DND-41 (cell line): ENCODE measurements around the gene SDK2.

Source experiments
- EZH2 ChIP-seq: IDR thresholded peaks from 3 replicates; pipeline ENCODE4 v1.6.1; 2012; ENCODE audit warnings: borderline replicate concordance, low read depth, mild to moderate bottlenecking, moderate library complexity, low read length, inconsistent platforms; ENCODE audit not compliant: severe bottlenecking
- TF ChIP-seq, protein P1 (sequence below): IDR thresholded peaks from 2 replicates; pipeline ENCODE4 v1.5.1; 2012; ENCODE audit warnings: borderline replicate concordance, low read length, moderate library complexity, mild to moderate bottlenecking; ENCODE audit not compliant: poor library complexity, severe bottlenecking; ENCODE audit errors: extremely low read depth

- TF ChIP-seq, protein P1, sequence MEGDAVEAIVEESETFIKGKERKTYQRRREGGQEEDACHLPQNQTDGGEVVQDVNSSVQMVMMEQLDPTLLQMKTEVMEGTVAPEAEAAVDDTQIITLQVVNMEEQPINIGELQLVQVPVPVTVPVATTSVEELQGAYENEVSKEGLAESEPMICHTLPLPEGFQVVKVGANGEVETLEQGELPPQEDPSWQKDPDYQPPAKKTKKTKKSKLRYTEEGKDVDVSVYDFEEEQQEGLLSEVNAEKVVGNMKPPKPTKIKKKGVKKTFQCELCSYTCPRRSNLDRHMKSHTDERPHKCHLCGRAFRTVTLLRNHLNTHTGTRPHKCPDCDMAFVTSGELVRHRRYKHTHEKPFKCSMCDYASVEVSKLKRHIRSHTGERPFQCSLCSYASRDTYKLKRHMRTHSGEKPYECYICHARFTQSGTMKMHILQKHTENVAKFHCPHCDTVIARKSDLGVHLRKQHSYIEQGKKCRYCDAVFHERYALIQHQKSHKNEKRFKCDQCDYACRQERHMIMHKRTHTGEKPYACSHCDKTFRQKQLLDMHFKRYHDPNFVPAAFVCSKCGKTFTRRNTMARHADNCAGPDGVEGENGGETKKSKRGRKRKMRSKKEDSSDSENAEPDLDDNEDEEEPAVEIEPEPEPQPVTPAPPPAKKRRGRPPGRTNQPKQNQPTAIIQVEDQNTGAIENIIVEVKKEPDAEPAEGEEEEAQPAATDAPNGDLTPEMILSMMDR, result no peak
- TF ChIP-seq EZH2, result no peak
Measured at GRCh38 chr17:73285916-73286862, 358.1 kb downstream of the SDK2 start.
